Activated CD4-positive, alpha-beta T cell treated with anti-CD3 and anti-CD28 coated beads, Interleukin-2, amount 50 U/mL, for 16 hours (primary cell): Measurements from ENCODE around the gene MYO1C.

Experiments used
- DNase-seq: peaks from one replicate; pipeline ENCODE4 v3.0.0-alpha.2; 2020

Gene MYO1C

GRCh38 chr17:1484060-1484535, 8.4 kb downstream of the MYO1C start:
- no peak for DNase-seq

- DNase-seq = no peak
Measured at GRCh38 chr17:1482680-1483079, 9.8 kb downstream of the MYO1C start.

GRCh38 chr17:1481736-1482135, 10.8 kb downstream of the MYO1C start:
- DNase-seq = no peak

GRCh38 chr17:1480747-1481465, 11.6 kb downstream of the MYO1C start:
- no peak for DNase-seq

- no peak for DNase-seq
Measured at GRCh38 chr17:1478418-1478817, 14.1 kb downstream of the MYO1C start.

GRCh38 chr17:1475321-1475854, 17.1 kb downstream of the MYO1C start:
- no peak for DNase-seq

- no peak for DNase-seq
Measured at GRCh38 chr17:1474402-1475189, 17.9 kb downstream of the MYO1C start.

GRCh38 chr17:1473841-1474240, 18.6 kb downstream of the MYO1C start:
- no peak for DNase-seq

GRCh38 chr17:1473170-1473569, 19.3 kb downstream of the MYO1C start:
- DNase-seq = no peak

- DNase-seq = no peak
Measured at GRCh38 chr17:1471911-1472821, 20.3 kb downstream of the MYO1C start.

GRCh38 chr17:1471490-1471889, 21.0 kb downstream of the MYO1C start:
- no peak for DNase-seq

- DNase-seq = no peak
Measured at GRCh38 chr17:1470755-1471462, 21.6 kb downstream of the MYO1C start.

- no peak for DNase-seq
Measured at GRCh38 chr17:1470071-1470754, 22.3 kb downstream of the MYO1C start.

- DNase-seq = no peak
Measured at GRCh38 chr17:1469231-1469852, 23.1 kb downstream of the MYO1C start.

GRCh38 chr17:1467898-1468492, 24.5 kb downstream of the MYO1C start:
- DNase-seq = no peak

- no peak for DNase-seq
Measured at GRCh38 chr17:1467258-1467657, 25.2 kb downstream of the MYO1C start.

GRCh38 chr17:1464186-1464585, 28.3 kb downstream of the MYO1C start:
- DNase-seq = no peak

- peak; percentile 17 for DNase-seq
Measured at GRCh38 chr17:1462164-1463112, 30.0 kb downstream of the MYO1C start.

- DNase-seq = no peak
Measured at GRCh38 chr17:1461198-1461944, 31.1 kb downstream of the MYO1C start.
